ENCODE data around the gene UBE2O.
A peak's percentile ranks its signal among the peaks of the same experiment; 100 is the strongest.

Gene UBE2O

DNA sequence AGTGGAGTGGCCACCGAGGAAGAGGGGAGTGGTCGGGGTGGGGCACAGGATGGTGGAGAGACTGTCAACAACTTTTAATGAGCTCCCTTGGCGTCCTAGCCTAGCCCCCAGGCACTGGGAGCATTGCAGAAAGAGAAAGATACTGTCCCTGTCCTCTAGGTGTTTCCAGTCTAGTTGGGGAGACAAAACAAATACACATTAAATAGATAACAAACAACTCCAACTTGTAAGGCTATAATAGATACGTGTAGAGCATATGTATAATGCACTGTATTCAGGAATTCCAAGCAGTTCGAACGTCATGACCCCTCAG lies 435 bp upstream of the UBE2O start:
- TF ChIP-seq, protein P1, sequence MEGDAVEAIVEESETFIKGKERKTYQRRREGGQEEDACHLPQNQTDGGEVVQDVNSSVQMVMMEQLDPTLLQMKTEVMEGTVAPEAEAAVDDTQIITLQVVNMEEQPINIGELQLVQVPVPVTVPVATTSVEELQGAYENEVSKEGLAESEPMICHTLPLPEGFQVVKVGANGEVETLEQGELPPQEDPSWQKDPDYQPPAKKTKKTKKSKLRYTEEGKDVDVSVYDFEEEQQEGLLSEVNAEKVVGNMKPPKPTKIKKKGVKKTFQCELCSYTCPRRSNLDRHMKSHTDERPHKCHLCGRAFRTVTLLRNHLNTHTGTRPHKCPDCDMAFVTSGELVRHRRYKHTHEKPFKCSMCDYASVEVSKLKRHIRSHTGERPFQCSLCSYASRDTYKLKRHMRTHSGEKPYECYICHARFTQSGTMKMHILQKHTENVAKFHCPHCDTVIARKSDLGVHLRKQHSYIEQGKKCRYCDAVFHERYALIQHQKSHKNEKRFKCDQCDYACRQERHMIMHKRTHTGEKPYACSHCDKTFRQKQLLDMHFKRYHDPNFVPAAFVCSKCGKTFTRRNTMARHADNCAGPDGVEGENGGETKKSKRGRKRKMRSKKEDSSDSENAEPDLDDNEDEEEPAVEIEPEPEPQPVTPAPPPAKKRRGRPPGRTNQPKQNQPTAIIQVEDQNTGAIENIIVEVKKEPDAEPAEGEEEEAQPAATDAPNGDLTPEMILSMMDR (IDR thresholded peaks at IDR 0.05; ENCODE audit: low read length, missing control alignments): no peak
- no peak overlapping the region for H3K4me3 ChIP-seq (replicated peaks; ENCODE audit: low read depth, low read length)
- DNase-seq (ENCODE audit: low read depth): no peak

DNA sequence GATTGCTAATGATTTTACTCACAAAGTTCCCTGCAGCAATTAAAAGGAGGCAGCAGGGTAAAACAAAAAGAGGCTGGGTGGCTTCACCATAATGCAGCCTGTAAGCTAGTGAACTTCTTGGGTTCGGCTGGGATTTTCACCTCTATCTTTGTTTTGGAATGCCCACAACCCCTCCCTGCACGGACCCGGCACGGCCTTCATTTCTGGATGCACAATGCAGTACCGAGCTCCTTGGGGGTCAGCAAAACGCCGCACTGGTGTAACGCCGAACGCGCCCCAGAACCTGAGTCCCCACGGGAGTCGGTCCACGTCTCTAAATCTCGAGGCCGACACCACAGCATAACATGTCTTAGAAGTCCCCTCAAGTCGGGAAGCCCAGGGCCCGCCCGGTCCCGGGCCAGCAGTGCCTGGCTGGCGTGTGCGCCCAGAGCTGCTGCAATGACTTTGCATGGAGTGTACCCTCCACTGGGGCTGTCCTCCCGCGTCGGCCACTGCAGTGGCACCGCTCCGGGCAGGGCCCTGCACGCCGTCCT lies 759 bp downstream of the UBE2O start:
- TF ChIP-seq, protein P1 (IDR thresholded peaks at IDR 0.05; ENCODE audit: low read length, missing control alignments): no peak
- no peak for DNase-seq (ENCODE audit: low read depth)
- peak overlapping the region; percentile 71 for H3K4me3 ChIP-seq (replicated peaks; ENCODE audit: low read depth, low read length)

DNA sequence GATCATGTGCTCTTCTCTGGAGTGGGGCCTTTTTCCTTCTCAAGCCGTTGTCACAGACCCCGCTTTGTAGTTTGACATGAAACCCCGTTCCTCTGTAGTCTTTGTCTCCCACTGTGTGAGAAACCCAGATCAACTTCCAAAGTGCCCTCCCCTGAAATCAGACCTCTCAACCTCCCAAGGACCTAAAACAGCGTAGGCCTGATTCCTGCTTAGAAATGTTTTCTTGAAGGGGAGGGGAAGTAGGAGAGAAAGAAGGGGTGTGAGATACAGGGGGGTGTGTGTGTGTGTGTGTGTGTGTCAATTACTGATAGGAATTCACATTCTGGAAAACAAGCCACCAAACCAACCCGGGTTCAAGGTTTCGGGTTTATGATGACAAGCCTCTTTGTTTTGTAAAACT lies 1.4 kb downstream of the UBE2O start:
- TF ChIP-seq, protein P1 (IDR thresholded peaks at IDR 0.05; ENCODE audit: low read length, missing control alignments): no peak
- peak overlapping the region; percentile 71 for H3K4me3 ChIP-seq (replicated peaks; ENCODE audit: low read depth, low read length)
- no peak for DNase-seq (ENCODE audit: low read depth)

DNA sequence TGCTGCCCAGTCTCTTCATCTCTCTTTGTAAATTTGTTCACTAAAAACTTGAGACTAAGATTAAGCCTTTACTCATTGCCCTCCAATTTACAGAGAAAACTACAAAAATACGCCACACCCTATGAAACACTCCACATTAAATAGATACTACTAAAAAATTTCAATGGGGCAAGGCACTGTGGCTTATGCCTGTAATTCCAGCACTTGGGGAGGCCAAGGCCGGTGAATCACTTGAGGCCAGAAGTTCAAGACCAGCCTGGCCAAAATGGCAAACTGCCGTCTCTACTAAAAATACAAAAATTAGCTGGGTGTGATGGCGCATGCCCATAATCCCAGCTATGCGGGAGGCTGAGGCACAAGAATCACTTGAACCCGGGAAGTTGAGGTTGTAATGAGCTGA lies 3.8 kb downstream of the UBE2O start:
- TF ChIP-seq, protein P1 (IDR thresholded peaks at IDR 0.05; ENCODE audit: low read length, missing control alignments): no peak
- no peak overlapping the region for H3K4me3 ChIP-seq (replicated peaks; ENCODE audit: low read depth, low read length)
- no peak for DNase-seq (ENCODE audit: low read depth)

DNA sequence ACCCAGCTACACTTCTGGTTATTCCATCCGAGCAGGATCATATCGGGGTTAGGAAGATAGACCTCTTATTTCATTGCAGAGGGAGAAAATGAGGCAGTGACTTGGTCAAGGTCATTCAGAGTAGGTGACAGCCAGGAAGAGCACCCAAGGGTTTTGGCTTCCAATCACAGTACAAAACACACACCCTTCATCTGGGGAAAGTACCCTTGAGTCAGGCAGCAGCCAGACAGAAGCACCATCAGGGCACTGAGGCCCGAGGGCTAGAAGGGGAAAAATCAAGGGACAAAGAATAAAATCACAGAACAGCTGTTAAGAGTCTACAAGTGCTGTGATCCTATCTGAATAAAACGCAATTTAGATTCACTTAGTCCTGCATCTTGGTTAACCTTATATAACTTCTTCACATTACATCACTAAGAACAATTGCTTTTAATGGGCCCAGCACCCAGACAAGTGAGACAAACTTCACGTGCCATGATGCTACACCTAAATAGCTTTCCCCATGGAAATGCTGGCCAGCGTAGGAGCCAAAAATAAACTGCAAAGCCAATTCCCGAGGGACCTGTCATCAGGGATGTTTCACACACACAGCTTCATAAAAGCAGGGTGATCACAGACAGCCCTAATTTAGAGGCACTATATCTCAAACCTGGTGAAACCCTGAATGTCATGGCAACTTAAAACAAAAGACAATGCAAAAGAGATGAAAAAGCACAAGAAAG lies 4.9 kb downstream of the UBE2O start:
- TF ChIP-seq, protein P1 (IDR thresholded peaks at IDR 0.05; ENCODE audit: low read length, missing control alignments): no peak
- no peak for DNase-seq (ENCODE audit: low read depth)

DNA sequence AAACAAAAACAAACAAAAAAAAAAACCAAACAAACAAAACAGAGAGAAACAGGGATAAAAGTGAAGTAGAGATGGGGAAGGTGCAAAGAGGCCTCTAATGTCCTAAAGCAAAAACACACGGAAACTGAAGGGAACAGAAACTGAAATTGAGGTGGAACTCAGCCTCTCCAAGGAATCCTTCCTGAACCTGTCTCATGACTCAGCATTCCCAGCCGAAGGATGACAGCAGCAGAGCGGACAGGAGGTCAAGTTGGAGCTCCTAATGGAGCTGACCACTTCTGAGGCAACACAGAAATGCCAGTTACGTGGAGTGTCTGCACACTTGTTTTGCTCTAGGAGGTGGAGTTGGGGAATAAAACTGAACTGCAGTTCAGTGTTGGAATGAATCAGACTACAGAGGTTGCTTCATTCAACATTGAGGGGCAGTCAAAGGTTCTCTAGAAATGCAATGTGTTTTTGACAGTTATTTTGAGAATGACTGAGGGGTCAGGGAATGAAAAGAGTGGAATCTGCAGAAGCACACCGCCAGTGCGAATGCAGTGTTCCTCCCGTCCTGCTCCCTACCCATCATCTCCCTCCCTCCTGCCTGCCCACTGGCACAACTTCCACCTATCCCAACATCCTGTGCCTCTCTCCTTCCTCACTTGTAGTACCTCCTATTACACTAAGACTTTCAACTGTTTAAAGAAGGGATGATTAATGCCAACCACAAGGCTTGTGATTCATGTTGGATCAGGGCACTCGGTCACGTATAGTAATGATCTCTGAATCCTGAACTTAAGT lies 6.3 kb downstream of the UBE2O start:
- peak overlapping the region; percentile 8 for H3K4me3 ChIP-seq (replicated peaks; ENCODE audit: low read depth, low read length)
- peak; percentile 83 for DNase-seq (ENCODE audit: low read depth)
- TF ChIP-seq, protein P1 (IDR thresholded peaks at IDR 0.05; ENCODE audit: low read length, missing control alignments): no peak

More for the DNA sequence above, 4.9 kb downstream of the UBE2O start:
- no peak overlapping the region for H3K4me3 ChIP-seq (replicated peaks; ENCODE audit: low read depth, low read length)

Data from fibroblast of pulmonary artery (primary cell).